Gastrocnemius medialis (tissue), 4 donors: Measurements from ENCODE around the gene EFR3B.

Source experiments
- POLR2A ChIP-seq, 2 donors: fragments of 450-650 bp; IDR thresholded peaks; one replicate each; pipeline ENCODE4 v1.6.1; 2017; ENCODE audit warnings: antibody characterized with exemption in 2 of 2, mild to moderate bottlenecking in 2 of 2, moderate library complexity in 2 of 2
- TF ChIP-seq, protein P1 (sequence below), 5 experiments: fragments of 450-650 bp in 3 of 5; fragments of 200-600 bp in 2 of 5; sonication (generic) in 2 of 5; IDR thresholded peaks in 4 of 5; conservative IDR thresholded peaks in 1 of 5; 1 replicate in 4 of 5; 2 replicates in 1 of 5; pipeline ENCODE4 v1.5.1; 2016 to 2019; ENCODE audit warnings: antibody characterized with exemption in 5 of 5, mild to moderate bottlenecking in 3 of 5, moderate library complexity in 3 of 5

- TF ChIP-seq, protein P1, sequence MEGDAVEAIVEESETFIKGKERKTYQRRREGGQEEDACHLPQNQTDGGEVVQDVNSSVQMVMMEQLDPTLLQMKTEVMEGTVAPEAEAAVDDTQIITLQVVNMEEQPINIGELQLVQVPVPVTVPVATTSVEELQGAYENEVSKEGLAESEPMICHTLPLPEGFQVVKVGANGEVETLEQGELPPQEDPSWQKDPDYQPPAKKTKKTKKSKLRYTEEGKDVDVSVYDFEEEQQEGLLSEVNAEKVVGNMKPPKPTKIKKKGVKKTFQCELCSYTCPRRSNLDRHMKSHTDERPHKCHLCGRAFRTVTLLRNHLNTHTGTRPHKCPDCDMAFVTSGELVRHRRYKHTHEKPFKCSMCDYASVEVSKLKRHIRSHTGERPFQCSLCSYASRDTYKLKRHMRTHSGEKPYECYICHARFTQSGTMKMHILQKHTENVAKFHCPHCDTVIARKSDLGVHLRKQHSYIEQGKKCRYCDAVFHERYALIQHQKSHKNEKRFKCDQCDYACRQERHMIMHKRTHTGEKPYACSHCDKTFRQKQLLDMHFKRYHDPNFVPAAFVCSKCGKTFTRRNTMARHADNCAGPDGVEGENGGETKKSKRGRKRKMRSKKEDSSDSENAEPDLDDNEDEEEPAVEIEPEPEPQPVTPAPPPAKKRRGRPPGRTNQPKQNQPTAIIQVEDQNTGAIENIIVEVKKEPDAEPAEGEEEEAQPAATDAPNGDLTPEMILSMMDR (IDR thresholded peaks at IDR 0.05 in 4 of 5, conservative IDR thresholded peaks at IDR 0.05 in 1 of 5): no peak
- no peak for TF ChIP-seq POLR2A (IDR thresholded peaks at IDR 0.05)
Observed at GRCh38 chr2:25000036-25000435, 41.8 kb upstream of the EFR3B start.
